K562 (cell line): ENCODE data around the gene GPD1L. TPM values are rescaled to one million over a fixed set of nuclear protein-coding genes. Genes with fewer than 3 reads are reported as not detected.

Experiments used
- ATAC-seq: fragments of 200-7000 bp; cut with Tn5 transposase; 3 replicates; pipeline ENCODE4 v1.9.1; 2020; ENCODE audit warnings: moderate library complexity
- BruUV-seq: library from RNA; stranded (reverse); fragments of 400-500 nt; replicated peaks from 2 replicates; lab custom pipeline; 2021; lab: Mats Ljungman, UMichigan
- CTCF ChIA-PET: fragments of 300-600 bp; formaldehyde crosslinking; extraction: SDS; loops from one replicate; lab custom pipeline; 2021; ENCODE audit warnings: low intra/inter-chr PET ratio; lab: Yijun Ruan, JAX
- POLR2A ChIA-PET: fragments of 300-600, 350-650 bp; sonication (Branson Sonifier 250); formaldehyde crosslinking; extraction: SDS; loops from one replicate; lab custom pipeline; 2021; ENCODE audit warnings: antibody characterized with exemption, inconsistent platforms; lab: Yijun Ruan, JAX
- DNase-seq, 4 experiments: peaks; one replicate each; pipeline versions ENCODE4 v3.0.0 to v3.0.0-alpha.2; 2011 to 2018; ENCODE audit warnings: low spot score in 3 of 4, mixed read lengths in 3 of 4; ENCODE audit errors: extremely low read depth in 1 of 4
- FAIRE-seq: peaks from 2 replicates; lab custom pipeline; 2011; peaks lifted over from hg19 to GRCh38; lab: Jason Lieb, UNC
- H2AFZ ChIP-seq: 2 replicates; pipeline ENCODE4 v1.6.0; 2011; ENCODE audit warnings: low read depth, low read length, control low read depth, inconsistent platforms
- H3K27ac ChIP-seq: fragments of 200-600 bp; 3 replicates; pipeline ENCODE4 v1.8.0; 2011; ENCODE audit warnings: low read depth, mild to moderate bottlenecking, control low read depth, inconsistent platforms, low read length, moderate library complexity, mixed read lengths; ENCODE audit errors: extremely low read depth
- H3K27me3 ChIP-seq, 2 experiments: fragments of 300-600 bp in 1 of 2; 2 replicates in 1 of 2; 3 replicates in 1 of 2; pipeline versions ENCODE4 v1.6.0 to v1.8.0; 2011; ENCODE audit warnings: inconsistent platforms in 2 of 2, low read length in 2 of 2, mild to moderate bottlenecking in 1 of 2, mixed read lengths in 1 of 2, moderate library complexity in 1 of 2; ENCODE audit not compliant: control insufficient read depth in 2 of 2, insufficient read depth in 2 of 2
- H3K36me3 ChIP-seq: fragments of 300-600 bp; 3 replicates; pipeline ENCODE4 v1.8.0; 2011; ENCODE audit warnings: mild to moderate bottlenecking, low read length, inconsistent platforms; ENCODE audit not compliant: control insufficient read depth, insufficient read depth
- H3K4me1 ChIP-seq, 2 experiments: fragments of 200-600 bp in 1 of 2; replicated peaks in 1 of 2; 2 replicates in 1 of 2; 3 replicates in 1 of 2; pipeline versions ENCODE4 v1.5.1 to v1.8.0; 2011; ENCODE audit warnings: inconsistent platforms in 2 of 2, low read length in 2 of 2, mild to moderate bottlenecking in 1 of 2, mixed read lengths in 1 of 2, moderate library complexity in 1 of 2; ENCODE audit not compliant: control insufficient read depth in 2 of 2, insufficient read depth in 2 of 2
- H3K4me2 ChIP-seq: 2 replicates; pipeline ENCODE4 v1.6.1; 2011; ENCODE audit warnings: low read length, control low read depth, inconsistent platforms, mixed read lengths; ENCODE audit not compliant: insufficient read depth
- H3K4me3 ChIP-seq: fragments of 200-600 bp; sonication (generic), shearing (Covaris generic); 2 replicates; pipeline ENCODE4 v1.5.1; 2016; ENCODE audit warnings: control low read depth, inconsistent platforms
- H3K79me2 ChIP-seq: fragments of 200-600 bp; 3 replicates; pipeline ENCODE4 v1.8.0; 2011; ENCODE audit warnings: low read length, inconsistent platforms; ENCODE audit not compliant: control insufficient read depth, insufficient read depth
- H3K9ac ChIP-seq, 2 experiments: 2 replicates each; pipeline versions ENCODE4 v1.6.0 to v1.6.1; 2011; ENCODE audit warnings: low read depth in 2 of 2, low read length in 2 of 2, control low read depth in 1 of 2, inconsistent platforms in 1 of 2, mild to moderate bottlenecking in 1 of 2, mixed read lengths in 1 of 2; ENCODE audit not compliant: insufficient read depth in 1 of 2
- H3K9me1 ChIP-seq: one replicate; pipeline ENCODE4 v1.6.0; 2011; ENCODE audit warnings: inconsistent platforms, mild to moderate bottlenecking, low read length, moderate library complexity; ENCODE audit not compliant: control insufficient read depth, insufficient read depth
- H3K9me3 ChIP-seq: replicated peaks from 2 replicates; pipeline ENCODE4 v1.5.1; 2011; ENCODE audit warnings: low read depth, low read length, inconsistent platforms; ENCODE audit not compliant: control insufficient read depth, insufficient read depth
- H4K20me1 ChIP-seq: replicated peaks from 2 replicates; pipeline ENCODE4 v1.6.1; 2011; ENCODE audit warnings: low read length, inconsistent platforms, mixed read lengths; ENCODE audit not compliant: control insufficient read depth, insufficient read depth
- DMBX1 ChIP-seq: fragments of 250-450 bp; sonication (Bioruptor Pico); IDR thresholded peaks from 2 replicates; pipeline ENCODE4 v1.8.0; 2022; ENCODE audit warnings: inconsistent platforms, mild to moderate bottlenecking, moderate library complexity, borderline replicate concordance
- KLF16 ChIP-seq: IDR thresholded peaks from 2 replicates; pipeline ENCODE4 v1.6.1; 2016; ENCODE audit warnings: antibody characterized with exemption
- MLLT1 ChIP-seq, 2 experiments: fragments of 450-650 bp; IDR thresholded peaks; 2 replicates each; pipeline ENCODE4 v1.6.1; 2016
- MNT ChIP-seq, 2 experiments: fragments of 450-650 bp; conservative IDR thresholded peaks; 2 replicates each; pipeline ENCODE4 v1.6.1; 2017; ENCODE audit warnings: mild to moderate bottlenecking in 2 of 2, moderate library complexity in 2 of 2
- SPI1 ChIP-seq: IDR thresholded peaks from 2 replicates; pipeline ENCODE4 v1.6.1; 2011; ENCODE audit warnings: low read depth, low read length, control low read depth, borderline replicate concordance
- STAT5B ChIP-seq: fragments of 250-450 bp; sonication (Bioruptor Pico); IDR thresholded peaks from 2 replicates; pipeline ENCODE4 v1.8.0; 2021; ENCODE audit warnings: mild to moderate bottlenecking, inconsistent platforms
- TGIF2 ChIP-seq: sonication (generic); formaldehyde crosslinking; IDR thresholded peaks from 2 replicates; pipeline ENCODE4 v1.8.1; 2022; ENCODE audit warnings: mild to moderate bottlenecking, missing genetic modification reagents, moderate library complexity
- TRIM28 ChIP-seq: fragments of 450-650 bp; IDR thresholded peaks from 2 replicates; pipeline ENCODE4 v1.6.1; 2017
- WGBS: fragments of 100-300 bp; shearing (Covaris generic); methylation state at CpG from one replicate; pipeline ENCODE4 v1.1.6; 2016; ENCODE audit warnings: low coverage, mixed read lengths; ENCODE audit not compliant: insufficient coverage; ENCODE audit errors: missing lambda C conversion rate; 5-methylcytosine and 5-hydroxymethylcytosine counted together
- in situ Hi-C: fragments of 300-500 bp; cut with MboI; formaldehyde crosslinking; loops from 4 replicates; pipeline ENCODE4 v1.15.0; 2018; ENCODE audit warnings: inconsistent platforms, mixed read lengths
- intact Hi-C: fragments of 100-400 bp; cut with micrococcal nuclease; formaldehyde crosslinking; loops from 2 replicates; pipeline ENCODE4 v1.14.2; 2022
- polyA plus RNA-seq, 8 experiments: library from polyadenylated mRNA; depleted of rRNA in 4 of 8; stranded (reverse) in 5 of 8; unstranded in 3 of 8; fragments of >200 nt; fragmentation: Nextera tagmentation in 2 of 8; fragmentation: Illumina TruSeq in 1 of 8; extraction: Ambion mirVana in 2 of 8; extraction: Trizol in 1 of 8; gene quantifications; 2 replicates each; pipeline versions ENCODE4 v1.2.1 to v1.2.3, GENCODE V29; 2011 to 2014; ENCODE audit warnings: inconsistent platforms in 1 of 8, missing spikeins in 1 of 8
- total RNA-seq, 7 experiments: library from RNA; depleted of rRNA in 6 of 7; stranded (reverse); fragments of >200 nt in 6 of 7; fragmentation: Illumina TruSeq in 2 of 7; extraction: Trizol in 2 of 7; gene quantifications; 2 replicates each; pipeline versions ENCODE4 v1.2.1 to v1.2.3, GENCODE V29; 2011 to 2021; ENCODE audit warnings: low replicate concordance in 1 of 7

The GPD1L gene
- total and polyA plus RNA-seq, 9 of the 15 experiments (the other 6 are each of a cell fraction or from before 2014, with no cell fraction given): 1.6 to 17.3 (median 12.3) TPM

- ChIA-PET POLR2A (interaction anchor here (1.0 to 1.5 kb wide), 2 partner anchors 8 to 10 kb away, joined by 3 to 4 read pairs; no protein-coding TSS in a partner anchor), CTCF (no interaction called here)
- in situ Hi-C loops: no loop called here
- H3K4me3 ChIP-seq: no peak overlapping the region
- no peaks in the 10 kb centered on the region for H3K4me1 ChIP-seq
- no peak for TF ChIP-seq KLF16
- no peak for TF ChIP-seq STAT5B (CRISPR knock-in tag)
- peak; percentile 63; the same call in 1 of the 2 replicates for TF ChIP-seq SPI1
- TF ChIP-seq DMBX1: no peak
- no peak for TF ChIP-seq TRIM28
- no peak for TF ChIP-seq MLLT1 (IDR thresholded peaks at IDR 0.05)
- no peak for TF ChIP-seq TGIF2 (CRISPR knock-in tag)
- no peak for TF ChIP-seq MNT (conservative IDR thresholded peaks at IDR 0.05)
- TF ChIP-seq, all 486 proteins: peak for 1
- no peak for DNase-seq
- peaks cover 4% of the 10 kb centered on the region; the same call in 1 of the 2 replicates for H4K20me1 ChIP-seq
- no peaks in the 10 kb centered on the region for H3K79me2 ChIP-seq
- no TSS peak for BruUV-seq
- no peak overlapping the region for H3K4me2 ChIP-seq
- H3K27ac ChIP-seq: no peak overlapping the region
- 4% methylated on average over 4 of the region's 4 CpGs for WGBS
- no peaks in the 10 kb centered on the region for H3K9me1 ChIP-seq
- no peak for ATAC-seq
- 0 out of 5 replicates have a peak, but pooled peaks cover 0 to 4% of the 10 kb centered on the region in 2 experiments for H3K27me3 ChIP-seq
- H2AFZ ChIP-seq: no peak overlapping the region
- no peaks in the 10 kb centered on the region for H3K36me3 ChIP-seq
- H3K9ac ChIP-seq: no peak overlapping the region
- peak; percentile 26 for FAIRE-seq
- H3K9me3 ChIP-seq: no peaks in the 10 kb centered on the region
- intact Hi-C loops: no loop called here
Measured at GRCh38 chr3:32120471-32120870, 14.1 kb downstream of the GPD1L start.
